K562 (cell line): Measurements from ENCODE around the gene OTUD5. TPM values are rescaled to one million over a fixed set of nuclear protein-coding genes. Genes with fewer than 3 reads are reported as not detected.

ENCODE experiments used
- BCOR ChIP-seq: fragments of 450-650 bp; IDR thresholded peaks from 2 replicates; pipeline ENCODE4 v1.6.1; 2016
- CTBP1 ChIP-seq: fragments of 450-650 bp; IDR thresholded peaks from 2 replicates; pipeline ENCODE4 v1.6.1; 2016; ENCODE audit warnings: borderline replicate concordance
- CTCF ChIP-seq, 3 experiments: IDR thresholded peaks in 2 of 3; conservative IDR thresholded peaks in 1 of 3; 2 replicates each; pipeline ENCODE4 v1.5.1; 2011 to 2012; ENCODE audit warnings: low read length in 3 of 3, mild to moderate bottlenecking in 3 of 3, control low read depth in 2 of 3, improper control_type of control experiment in 1 of 3, inconsistent platforms in 1 of 3, low read depth in 1 of 3, mixed read lengths in 1 of 3, moderate library complexity in 1 of 3; ENCODE audit not compliant: insufficient read depth in 2 of 3
- CXXC5 ChIP-seq: fragments of 250-450 bp; sonication (Bioruptor Pico); IDR thresholded peaks from 2 replicates; pipeline ENCODE4 v1.8.0; 2022; ENCODE audit warnings: inconsistent platforms, mild to moderate bottlenecking, moderate library complexity
- DPF2 ChIP-seq: fragments of 450-650 bp; IDR thresholded peaks from 2 replicates; pipeline ENCODE4 v1.6.1; 2016
- ESRRA ChIP-seq: fragments of 450-650 bp; IDR thresholded peaks from 2 replicates; pipeline ENCODE4 v1.6.1; 2014; ENCODE audit warnings: low read depth, mild to moderate bottlenecking, moderate library complexity, borderline replicate concordance
- HCFC1 ChIP-seq: IDR thresholded peaks from 2 replicates; pipeline ENCODE4 v1.6.1; 2012; ENCODE audit warnings: low read depth, low read length, improper control_type of control experiment
- MAFG ChIP-seq: fragments of 450-650 bp; conservative IDR thresholded peaks from 2 replicates; pipeline ENCODE4 v1.6.1; 2016; ENCODE audit warnings: missing genetic modification characterization, missing compliant biosample characterization
- MEIS2 ChIP-seq: fragments of 450-650 bp; IDR thresholded peaks from 2 replicates; pipeline ENCODE4 v1.6.1; 2014; ENCODE audit warnings: mild to moderate bottlenecking; ENCODE audit not compliant: partially characterized antibody
- MYNN ChIP-seq, 2 experiments: sonication (generic); formaldehyde crosslinking in 1 of 2; IDR thresholded peaks; 2 replicates each; pipeline versions ENCODE4 v1.5.0 to v1.6.1; 2016 to 2020; ENCODE audit warnings: antibody characterized with exemption in 1 of 2, missing genetic modification reagents in 1 of 2
- SIX5 ChIP-seq, 2 experiments: IDR thresholded peaks; 2 replicates each; pipeline ENCODE4 v1.6.1; 2011; ENCODE audit warnings: low read length in 2 of 2, borderline replicate concordance in 1 of 2, low read depth in 1 of 2, mild to moderate bottlenecking in 1 of 2, moderate library complexity in 1 of 2; ENCODE audit not compliant: insufficient read depth in 1 of 2
- SMAD2 ChIP-seq: fragments of 150-350 bp; IDR thresholded peaks from 2 replicates; pipeline ENCODE4 v1.6.1; 2014; ENCODE audit warnings: low read depth, mild to moderate bottlenecking, low read length
- SMARCA4 ChIP-seq: fragments of 450-650 bp; IDR thresholded peaks from 2 replicates; pipeline ENCODE4 v1.6.1; 2016
- STAT5A ChIP-seq: IDR thresholded peaks from 2 replicates; pipeline ENCODE4 v1.6.1; 2012; ENCODE audit warnings: low read length, inconsistent platforms, borderline replicate concordance
- THRB ChIP-seq: fragments of 450-650 bp; formaldehyde crosslinking; conservative IDR thresholded peaks from 2 replicates; pipeline ENCODE4 v1.4.0; 2022; ENCODE audit warnings: mild to moderate bottlenecking, missing genetic modification characterization
- ZNF316 ChIP-seq: fragments of 450-650 bp; IDR thresholded peaks from 2 replicates; pipeline ENCODE4 v1.6.1; 2016
- polyA plus RNA-seq, 8 experiments: library from polyadenylated mRNA; depleted of rRNA in 4 of 8; stranded (reverse) in 5 of 8; unstranded in 3 of 8; fragments of >200 nt; fragmentation: Nextera tagmentation in 2 of 8; fragmentation: Illumina TruSeq in 1 of 8; extraction: Ambion mirVana in 2 of 8; extraction: Trizol in 1 of 8; gene quantifications; 2 replicates each; pipeline versions ENCODE4 v1.2.1 to v1.2.3, GENCODE V29; 2011 to 2014; ENCODE audit warnings: inconsistent platforms in 1 of 8, missing spikeins in 1 of 8
- total RNA-seq, 7 experiments: library from RNA; depleted of rRNA in 6 of 7; stranded (reverse); fragments of >200 nt in 6 of 7; fragmentation: Illumina TruSeq in 2 of 7; extraction: Trizol in 2 of 7; gene quantifications; 2 replicates each; pipeline versions ENCODE4 v1.2.1 to v1.2.3, GENCODE V29; 2011 to 2021; ENCODE audit warnings: low replicate concordance in 1 of 7
- TF ChIP-seq, protein P1 (sequence below): fragments of 450-650 bp; IDR thresholded peaks from 2 replicates; pipeline ENCODE4 v1.6.1; 2016; ENCODE audit warnings: borderline replicate concordance
- TF ChIP-seq, protein P2 (sequence below), 2 experiments: fragments of 450-650 bp in 1 of 2; IDR thresholded peaks; 2 replicates each; pipeline ENCODE4 v1.6.1; 2011 to 2017; ENCODE audit warnings: low read depth in 2 of 2, antibody characterized with exemption in 1 of 2, borderline replicate concordance in 1 of 2, low read length in 1 of 2, mild to moderate bottlenecking in 1 of 2, mixed read lengths in 1 of 2; ENCODE audit not compliant: control insufficient read depth in 1 of 2

OTUD5 gene
- total and polyA plus RNA-seq, 9 of the 15 experiments (the other 6 are each of a cell fraction or from before 2014, with no cell fraction given): 3.6 to 102 (median 59.0) TPM

- TF ChIP-seq SMARCA4: no peak
- TF ChIP-seq STAT5A: peak; percentile 11; the same call in 1 of the 2 replicates
- peak; percentile 38; the same call in 1 of the 2 replicates for TF ChIP-seq CXXC5 (CRISPR knock-in tag)
- no peak for TF ChIP-seq SMAD2
- peak; percentile 29; the same call in 1 of the 2 replicates for TF ChIP-seq MYNN (IDR thresholded peaks at IDR 0.05)
- no peak for TF ChIP-seq MYNN (CRISPR knock-in tag; IDR thresholded peaks at IDR 0.05)
- peak; percentile 42; the same call in 1 of the 2 replicates for TF ChIP-seq MAFG (tag)
- TF ChIP-seq DPF2: peak; percentile 43; the same call in 1 of the 2 replicates
- no peak for TF ChIP-seq SIX5 (IDR thresholded peaks at IDR 0.05; ENCODE audit: borderline replicate concordance in 1 of 2, insufficient read depth in 1 of 2, low read depth in 1 of 2, low read length in 2 of 2)
- TF ChIP-seq, protein P1, sequence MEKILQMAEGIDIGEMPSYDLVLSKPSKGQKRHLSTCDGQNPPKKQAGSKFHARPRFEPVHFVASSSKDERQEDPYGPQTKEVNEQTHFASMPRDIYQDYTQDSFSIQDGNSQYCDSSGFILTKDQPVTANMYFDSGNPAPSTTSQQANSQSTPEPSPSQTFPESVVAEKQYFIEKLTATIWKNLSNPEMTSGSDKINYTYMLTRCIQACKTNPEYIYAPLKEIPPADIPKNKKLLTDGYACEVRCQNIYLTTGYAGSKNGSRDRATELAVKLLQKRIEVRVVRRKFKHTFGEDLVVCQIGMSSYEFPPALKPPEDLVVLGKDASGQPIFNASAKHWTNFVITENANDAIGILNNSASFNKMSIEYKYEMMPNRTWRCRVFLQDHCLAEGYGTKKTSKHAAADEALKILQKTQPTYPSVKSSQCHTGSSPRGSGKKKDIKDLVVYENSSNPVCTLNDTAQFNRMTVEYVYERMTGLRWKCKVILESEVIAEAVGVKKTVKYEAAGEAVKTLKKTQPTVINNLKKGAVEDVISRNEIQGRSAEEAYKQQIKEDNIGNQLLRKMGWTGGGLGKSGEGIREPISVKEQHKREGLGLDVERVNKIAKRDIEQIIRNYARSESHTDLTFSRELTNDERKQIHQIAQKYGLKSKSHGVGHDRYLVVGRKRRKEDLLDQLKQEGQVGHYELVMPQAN: peak; percentile 71; the same call in 1 of the 2 replicates
- TF ChIP-seq ESRRA: no peak
- no peak for TF ChIP-seq HCFC1
- TF ChIP-seq ZNF316: peak; percentile 66
- TF ChIP-seq CTBP1: peak; percentile 58; the same call in 1 of the 2 replicates
- TF ChIP-seq THRB (CRISPR knock-in tag): no peak
- no peak for TF ChIP-seq CTCF (IDR thresholded peaks at IDR 0.05 in 2 of 3, conservative IDR thresholded peaks at IDR 0.05 in 1 of 3; ENCODE audit: insufficient read depth in 2 of 3, low read depth in 1 of 3, low read length in 3 of 3)
- peak; percentile 57 for TF ChIP-seq MEIS2
- TF ChIP-seq BCOR: 0 out of 2 replicates have a peak, but pooled peaks have one; percentile 6
- TF ChIP-seq, protein P2, sequence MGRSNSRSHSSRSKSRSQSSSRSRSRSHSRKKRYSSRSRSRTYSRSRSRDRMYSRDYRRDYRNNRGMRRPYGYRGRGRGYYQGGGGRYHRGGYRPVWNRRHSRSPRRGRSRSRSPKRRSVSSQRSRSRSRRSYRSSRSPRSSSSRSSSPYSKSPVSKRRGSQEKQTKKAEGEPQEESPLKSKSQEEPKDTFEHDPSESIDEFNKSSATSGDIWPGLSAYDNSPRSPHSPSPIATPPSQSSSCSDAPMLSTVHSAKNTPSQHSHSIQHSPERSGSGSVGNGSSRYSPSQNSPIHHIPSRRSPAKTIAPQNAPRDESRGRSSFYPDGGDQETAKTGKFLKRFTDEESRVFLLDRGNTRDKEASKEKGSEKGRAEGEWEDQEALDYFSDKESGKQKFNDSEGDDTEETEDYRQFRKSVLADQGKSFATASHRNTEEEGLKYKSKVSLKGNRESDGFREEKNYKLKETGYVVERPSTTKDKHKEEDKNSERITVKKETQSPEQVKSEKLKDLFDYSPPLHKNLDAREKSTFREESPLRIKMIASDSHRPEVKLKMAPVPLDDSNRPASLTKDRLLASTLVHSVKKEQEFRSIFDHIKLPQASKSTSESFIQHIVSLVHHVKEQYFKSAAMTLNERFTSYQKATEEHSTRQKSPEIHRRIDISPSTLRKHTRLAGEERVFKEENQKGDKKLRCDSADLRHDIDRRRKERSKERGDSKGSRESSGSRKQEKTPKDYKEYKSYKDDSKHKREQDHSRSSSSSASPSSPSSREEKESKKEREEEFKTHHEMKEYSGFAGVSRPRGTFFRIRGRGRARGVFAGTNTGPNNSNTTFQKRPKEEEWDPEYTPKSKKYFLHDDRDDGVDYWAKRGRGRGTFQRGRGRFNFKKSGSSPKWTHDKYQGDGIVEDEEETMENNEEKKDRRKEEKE (IDR thresholded peaks at IDR 0.05; ENCODE audit: borderline replicate concordance in 1 of 2, control insufficient read depth in 1 of 2, low read depth in 2 of 2, low read length in 1 of 2): no peak
These were observed 37.3 kb downstream of the OTUD5 start (continued) for GRCh38 chrX:48919947-48920717.
